Astrocyte (in vitro differentiated cells and primary cell): ENCODE measurements around the gene SNRPD3.

ENCODE experiments used
- EZH2 ChIP-seq: IDR thresholded peaks from 2 replicates; pipeline ENCODE4 v1.6.1; 2012; ENCODE audit warnings: mild to moderate bottlenecking, low read length, inconsistent platforms; ENCODE audit not compliant: insufficient read depth
- TF ChIP-seq, protein P1 (sequence below): IDR thresholded peaks from 2 replicates; pipeline ENCODE4 v1.5.1; 2011; ENCODE audit warnings: low read depth, mild to moderate bottlenecking, inconsistent platforms, low read length, moderate library complexity; ENCODE audit not compliant: insufficient read depth

DNA sequence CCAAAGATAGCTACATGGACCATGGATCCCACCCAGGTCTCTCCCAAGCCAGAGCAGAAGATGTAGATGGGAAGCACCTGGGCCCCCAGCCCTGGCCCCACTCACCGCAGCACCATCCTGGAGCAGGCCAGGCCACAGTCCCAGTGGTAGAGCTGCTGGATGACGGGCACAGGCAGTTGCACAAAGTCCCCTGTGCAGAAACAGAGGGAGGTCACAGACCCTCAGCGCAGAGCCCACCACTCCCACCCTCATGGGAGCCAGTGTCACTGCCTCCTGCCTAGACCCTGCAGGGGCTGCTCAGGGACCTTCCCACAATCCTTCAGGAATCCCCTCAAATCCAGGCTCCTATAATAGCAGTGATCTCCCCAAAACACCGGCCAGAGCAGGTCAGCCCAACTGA is 7.0 kb upstream of the SNRPD3 start:
- TF ChIP-seq, protein P1, sequence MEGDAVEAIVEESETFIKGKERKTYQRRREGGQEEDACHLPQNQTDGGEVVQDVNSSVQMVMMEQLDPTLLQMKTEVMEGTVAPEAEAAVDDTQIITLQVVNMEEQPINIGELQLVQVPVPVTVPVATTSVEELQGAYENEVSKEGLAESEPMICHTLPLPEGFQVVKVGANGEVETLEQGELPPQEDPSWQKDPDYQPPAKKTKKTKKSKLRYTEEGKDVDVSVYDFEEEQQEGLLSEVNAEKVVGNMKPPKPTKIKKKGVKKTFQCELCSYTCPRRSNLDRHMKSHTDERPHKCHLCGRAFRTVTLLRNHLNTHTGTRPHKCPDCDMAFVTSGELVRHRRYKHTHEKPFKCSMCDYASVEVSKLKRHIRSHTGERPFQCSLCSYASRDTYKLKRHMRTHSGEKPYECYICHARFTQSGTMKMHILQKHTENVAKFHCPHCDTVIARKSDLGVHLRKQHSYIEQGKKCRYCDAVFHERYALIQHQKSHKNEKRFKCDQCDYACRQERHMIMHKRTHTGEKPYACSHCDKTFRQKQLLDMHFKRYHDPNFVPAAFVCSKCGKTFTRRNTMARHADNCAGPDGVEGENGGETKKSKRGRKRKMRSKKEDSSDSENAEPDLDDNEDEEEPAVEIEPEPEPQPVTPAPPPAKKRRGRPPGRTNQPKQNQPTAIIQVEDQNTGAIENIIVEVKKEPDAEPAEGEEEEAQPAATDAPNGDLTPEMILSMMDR: no peak
- no peak for TF ChIP-seq EZH2
